A549 (cell line): ENCODE data around the gene ELOVL6. TPM values are rescaled to one million over a fixed set of nuclear protein-coding genes. Genes with fewer than 3 reads are reported as not detected.

Experiments
- ATAC-seq, 2 experiments: fragments of 200-7000 bp in 1 of 2; fragments of >200 bp in 1 of 2; cut with Nextera tagmentation in 1 of 2; cut with Tn5 transposase in 1 of 2; 3 replicates each; pipeline versions ENCODE4 v1.8.0 to v1.9.1; 2018 to 2020; ENCODE audit warnings: mild to moderate bottlenecking in 1 of 2, moderate library complexity in 1 of 2
- CTCF ChIA-PET: fragments of 300-600 bp; sonication (Branson Sonifier 250); formaldehyde crosslinking; extraction: SDS; loops from one replicate; lab custom pipeline; 2021; ENCODE audit warnings: antibody characterized with exemption, inconsistent platforms; lab: Yijun Ruan, JAX
- POLR2A ChIA-PET: fragments of 350-600 bp; formaldehyde crosslinking; extraction: SDS; loops from one replicate; lab custom pipeline; 2021; ENCODE audit warnings: antibody characterized with exemption, inconsistent platforms; lab: Yijun Ruan, JAX
- DNase-seq, 2 experiments: peaks; one replicate each; pipeline versions ENCODE4 v3.0.0 to v3.0.0-alpha.2; 2011 to 2016; ENCODE audit warnings: low read depth in 1 of 2, low spot score in 1 of 2
- FAIRE-seq: peaks from 2 replicates; lab custom pipeline; 2011; peaks lifted over from hg19 to GRCh38; lab: Jason Lieb, UNC
- H3K27ac ChIP-seq, 2 experiments: fragments of >200 bp; sonication (Bioruptor Twin); formaldehyde crosslinking; 3 replicates each; pipeline ENCODE4 v1.5.1; 2016 to 2017
- H3K4me1 ChIP-seq: fragments of >200 bp; sonication (Bioruptor Twin); formaldehyde crosslinking; 3 replicates; pipeline ENCODE4 v1.6.1; 2016
- H3K4me2 ChIP-seq: fragments of >200 bp; sonication (Bioruptor Twin); formaldehyde crosslinking; 3 replicates; pipeline ENCODE4 v1.6.1; 2016
- H3K4me3 ChIP-seq: fragments of >200 bp; sonication (Bioruptor Twin); formaldehyde crosslinking; 3 replicates; pipeline ENCODE4 v1.5.1; 2016
- H3K9me3 ChIP-seq: fragments of >200 bp; sonication (Bioruptor Twin); formaldehyde crosslinking; 3 replicates; pipeline ENCODE4 v1.6.1; 2016
- BCL3 ChIP-seq: fragments of >200 bp; sonication (Bioruptor Twin); formaldehyde crosslinking; IDR thresholded peaks from 3 replicates; pipeline ENCODE4 v1.6.1; 2016
- BHLHE40 ChIP-seq: IDR thresholded peaks from 2 replicates; pipeline ENCODE4 v1.6.1; 2012; ENCODE audit warnings: low read depth, low read length, inconsistent platforms
- CBX8 ChIP-seq: fragments of 200-600 bp; sonication (generic); IDR thresholded peaks from 2 replicates; pipeline ENCODE4 v1.6.1; 2016
- CHD2 ChIP-seq: fragments of 150-350 bp; IDR thresholded peaks from 2 replicates; pipeline ENCODE4 v1.6.1; 2014; ENCODE audit warnings: low read length; ENCODE audit not compliant: partially characterized antibody
- ELK1 ChIP-seq: fragments of 150-350 bp; IDR thresholded peaks from 2 replicates; pipeline ENCODE4 v1.6.1; 2014; ENCODE audit warnings: low read depth, mild to moderate bottlenecking, low read length
- FOSL2 ChIP-seq, 2 experiments: fragments of 450-650 bp in 1 of 2; fragments of >200 bp in 1 of 2; sonication (Bioruptor Twin) in 1 of 2; formaldehyde crosslinking; IDR thresholded peaks; 2 replicates each; pipeline versions ENCODE4 v1.5.0 to v1.6.1; 2016 to 2020; ENCODE audit warnings: mild to moderate bottlenecking in 1 of 2, moderate library complexity in 1 of 2
- FOXS1 ChIP-seq: fragments of 250-450 bp; sonication (Bioruptor Pico); IDR thresholded peaks from 2 replicates; pipeline ENCODE4 v1.5.0; 2020; ENCODE audit warnings: mild to moderate bottlenecking, moderate library complexity
- GATA3 ChIP-seq: IDR thresholded peaks from 2 replicates; pipeline ENCODE4 v1.6.1; 2012; ENCODE audit warnings: borderline replicate concordance
- HEYL ChIP-seq: fragments of 250-450 bp; sonication (Bioruptor Pico); IDR thresholded peaks from 2 replicates; pipeline ENCODE4 v1.8.0; 2021; ENCODE audit warnings: mild to moderate bottlenecking, moderate library complexity
- HMGXB4 ChIP-seq: fragments of 250-450 bp; sonication (Bioruptor Pico); IDR thresholded peaks from 2 replicates; pipeline ENCODE4 v1.5.0; 2021; ENCODE audit warnings: mild to moderate bottlenecking, moderate library complexity, borderline replicate concordance
- HOXB13 ChIP-seq: fragments of 250-450 bp; sonication (Bioruptor Pico); IDR thresholded peaks from 2 replicates; pipeline ENCODE4 v1.5.0; 2020; ENCODE audit warnings: low read depth, mild to moderate bottlenecking, moderate library complexity
- KDM5A ChIP-seq: fragments of 200-600 bp; sonication (generic); IDR thresholded peaks from 2 replicates; pipeline ENCODE4 v1.6.1; 2016; ENCODE audit warnings: antibody characterized with exemption, mild to moderate bottlenecking
- MAX ChIP-seq: IDR thresholded peaks from 2 replicates; pipeline ENCODE4 v1.6.1; 2012
- MYC ChIP-seq: IDR thresholded peaks from 2 replicates; pipeline ENCODE4 v1.6.1; 2012; ENCODE audit warnings: mild to moderate bottlenecking, inconsistent platforms, low read length, improper control_type of control experiment, borderline replicate concordance
- NPAS2 ChIP-seq: fragments of 250-450 bp; sonication (Bioruptor Pico); IDR thresholded peaks from 2 replicates; pipeline ENCODE4 v1.8.0; 2022; ENCODE audit warnings: mild to moderate bottlenecking, moderate library complexity, borderline replicate concordance
- PHF8 ChIP-seq: fragments of 200-600 bp; sonication (generic); IDR thresholded peaks from 2 replicates; pipeline ENCODE4 v1.6.1; 2016; ENCODE audit warnings: low read depth, mild to moderate bottlenecking, antibody characterized with exemption, moderate library complexity, borderline replicate concordance
- SMC3 ChIP-seq: fragments of >200 bp; sonication (Bioruptor Twin); formaldehyde crosslinking; IDR thresholded peaks from 3 replicates; pipeline ENCODE4 v1.6.1; 2018; ENCODE audit warnings: inconsistent platforms
- TP53 ChIP-seq: fragments of 250-450 bp; sonication (Bioruptor Pico); IDR thresholded peaks from 2 replicates; pipeline ENCODE4 v1.5.0; 2021; ENCODE audit warnings: mild to moderate bottlenecking, moderate library complexity
- ZFP36 ChIP-seq: fragments of 450-650 bp; IDR thresholded peaks from 2 replicates; pipeline ENCODE4 v1.6.1; 2014; ENCODE audit warnings: borderline replicate concordance; ENCODE audit not compliant: partially characterized antibody
- WGBS: methylation state at CpG from one replicate; pipeline ENCODE4 v1.1.6; 2017; ENCODE audit errors: missing lambda C conversion rate; 5-methylcytosine and 5-hydroxymethylcytosine counted together
- polyA plus RNA-seq, 4 experiments: library from polyadenylated mRNA; depleted of rRNA in 3 of 4; stranded (reverse); fragments of >200 nt; fragmentation: RNase III in 1 of 4; extraction: RNeasy Plus Mini Kit Qiagen cat#74134 plus additional on column Dnase treatment in 1 of 4; gene quantifications; 2 replicates in 3 of 4; 3 replicates in 1 of 4; pipeline ENCODE4 v1.2.3, GENCODE V29; 2011 to 2017

ELOVL6 gene
- polyA plus RNA-seq, 2 of the 4 experiments (the other 2 are of a cell fraction), result 22.0 to 26.8 TPM

- Histone ChIP-seq H3K27ac (no peak overlapping the region), H3K4me1 (0 out of 3 replicates have a peak, but pooled peaks cover 6% of the 10 kb centered on the region), H3K4me3 (no peak overlapping the region), H3K4me2 (peak overlapping the region; percentile 37; the same call in 2 of the 3 replicates), H3K9me3 (no peaks in the 10 kb centered on the region)
- 65% methylated on average over 5 of the region's 6 CpGs for WGBS
- CTCF ChIA-PET, result interaction anchor here (1.2 kb wide), 2 partner anchors 9 to 203 kb away, joined by 3 to 5 read pairs; no protein-coding TSS in a partner anchor
- POLR2A ChIA-PET, result no interaction called here
- DNase-seq, result no peak
- ATAC-seq, result no peak
- FAIRE-seq, result no peak
- TF ChIP-seq MAX (no peak), MYC (no peak), NPAS2 (CRISPR knock-in tag) (no peak), KDM5A (no peak), HOXB13 (CRISPR knock-in tag) (no peak), BHLHE40 (no peak), HEYL (CRISPR knock-in tag) (no peak), TP53 (CRISPR knock-in tag) (no peak), BCL3 (no peak)
Observed at GRCh38 chr4:110208419-110208818, 10.0 kb upstream of the ELOVL6 start.

- ATAC-seq (no peak), FAIRE-seq (no peak), DNase-seq (no peak)
- Histone ChIP-seq H3K27ac (no peak overlapping the region), H3K4me3 (no peak overlapping the region), H3K4me2 (no peak overlapping the region), H3K4me1 (0 out of 3 replicates have a peak, but pooled peaks cover 6% of the 10 kb centered on the region), H3K9me3 (no peaks in the 10 kb centered on the region)
- ChIA-PET POLR2A (no interaction called here), CTCF (interaction anchor here (2.0 kb wide), 1 partner anchor 158 kb away, joined by 6 read pairs; no protein-coding TSS in a partner anchor)
- 83% methylated on average over 1 of the region's 1 CpG for WGBS
- TF ChIP-seq BHLHE40, result no peak
- TF ChIP-seq PHF8, result no peak
- TF ChIP-seq ZFP36, result no peak
- TF ChIP-seq CBX8, result no peak
- no peak for TF ChIP-seq SMC3
- no peak for TF ChIP-seq FOSL2 (IDR thresholded peaks at IDR 0.05)
- no peak for TF ChIP-seq FOSL2 (CRISPR knock-in tag; IDR thresholded peaks at IDR 0.05)
- TF ChIP-seq ELK1, result no peak
- TF ChIP-seq GATA3, result no peak
Observed at GRCh38 chr4:110207233-110207632, 8.8 kb upstream of the ELOVL6 start.

- no peak overlapping the region for H3K27ac ChIP-seq
- H3K4me2 ChIP-seq, result no peak overlapping the region
- peaks cover 7% of the 10 kb centered on the region; the same call in 1 of the 3 replicates for H3K4me1 ChIP-seq
- 81% methylated on average over 3 of the region's 3 CpGs for WGBS
- no peak for TF ChIP-seq FOXS1 (CRISPR knock-in tag)
- TF ChIP-seq CHD2, result no peak
- no peak for TF ChIP-seq HMGXB4 (CRISPR knock-in tag)
- TF ChIP-seq HOXB13 (CRISPR knock-in tag), result no peak
- no peak for TF ChIP-seq FOSL2 (IDR thresholded peaks at IDR 0.05)
- no peak for TF ChIP-seq FOSL2 (CRISPR knock-in tag; IDR thresholded peaks at IDR 0.05)
- TF ChIP-seq, all 56 proteins: peak for 0
- POLR2A ChIA-PET, result no interaction called here
- ATAC-seq (no peak), DNase-seq (no peak), FAIRE-seq (no peak)
- no peak overlapping the region for H3K4me3 ChIP-seq
- H3K9me3 ChIP-seq, result no peaks in the 10 kb centered on the region
- CTCF ChIA-PET, result interaction anchor here (1.0 kb wide), 1 partner anchor 9 kb away, joined by 3 read pairs; no protein-coding TSS in a partner anchor
Observed at GRCh38 chr4:110202024-110202423, 3.6 kb upstream of the ELOVL6 start.
